GM12891 (cell line): ENCODE data around the gene CARD10.

Experiments used
- POLR2AphosphoS5 ChIP-seq: IDR thresholded peaks from 2 replicates; pipeline ENCODE4 v1.6.1; 2011; ENCODE audit warnings: low read depth, low read length, control low read depth
- POU2F2 ChIP-seq: IDR thresholded peaks from 2 replicates; pipeline ENCODE4 v1.6.1; 2011; ENCODE audit warnings: low read depth, mild to moderate bottlenecking, control low read depth, low read length, moderate library complexity
- SPI1 ChIP-seq: IDR thresholded peaks from 2 replicates; pipeline ENCODE4 v1.6.1; 2011; ENCODE audit warnings: low read depth, low read length, control low read depth

- TF ChIP-seq POLR2AphosphoS5 (no peak), SPI1 (no peak), POU2F2 (no peak)
These were observed 44.2 kb upstream of the CARD10 start for GRCh38 chr22:37563153-37564081.
